HCT116 (cell line): Measurements from ENCODE around the gene SYNE2. TPM values are rescaled to one million over a fixed set of nuclear protein-coding genes. Genes with fewer than 3 reads are reported as not detected.

ENCODE experiments used
- ATAC-seq: fragments of 200-7000 bp; cut with Tn5 transposase; 2 replicates; pipeline ENCODE4 v1.9.1; 2020; ENCODE audit warnings: mild to moderate bottlenecking, moderate library complexity
- BruUV-seq: library from RNA; stranded (reverse); fragments of 400-500 nt; replicated peaks from 2 replicates; lab custom pipeline; 2021; lab: Mats Ljungman, UMichigan
- CTCF ChIA-PET: fragments of 300-600 bp; sonication (Branson Sonifier 250); formaldehyde crosslinking; loops from one replicate; lab custom pipeline; 2021; ENCODE audit warnings: antibody characterized with exemption; lab: Charles Lee
- POLR2A ChIA-PET: fragments of 300-600, 350-600 bp; sonication (Branson Sonifier 250); formaldehyde crosslinking; loops from one replicate; lab custom pipeline; 2021; ENCODE audit warnings: antibody characterized with exemption; lab: Charles Lee
- RAD21 ChIA-PET, 2 experiments: fragments of 300-600 bp; sonication (Branson Sonifier 250); formaldehyde crosslinking; loops; one replicate each; lab custom pipeline; 2023; ENCODE audit warnings: low total read pairs in 2 of 2; ENCODE audit not compliant: uncharacterized antibody in 2 of 2, unreplicated experiment in 2 of 2, low non-redundant PET in 1 of 2; lab: Charles Lee
- DNase-seq: peaks from one replicate; pipeline ENCODE4 v3.0.0-alpha.2; 2010; ENCODE audit warnings: low read depth, low spot score
- H2AFZ ChIP-seq: fragments of 200-600 bp; shearing (Covaris generic), sonication (generic); 2 replicates; pipeline ENCODE4 v1.6.1; 2017; ENCODE audit warnings: low read depth, mixed run types, mixed read lengths, antibody characterized with exemption, low read length; ENCODE audit not compliant: poor library complexity, severe bottlenecking
- H3K27ac ChIP-seq: 2 replicates; pipeline ENCODE4 v1.5.1; 2012; ENCODE audit warnings: low read depth, low read length
- H3K27me3 ChIP-seq: fragments of 200-600 bp; sonication (generic); 2 replicates; pipeline ENCODE4 v1.6.1; 2016; ENCODE audit warnings: mixed run types, low read length, mixed read lengths; ENCODE audit not compliant: insufficient read depth
- H3K36me3 ChIP-seq, 2 experiments: fragments of 200-500 bp in 1 of 2; fragments of 200-600 bp in 1 of 2; sonication (Bioruptor generic) in 1 of 2; sonication (generic) in 1 of 2; 2 replicates each; pipeline versions ENCODE4 v1.5.1 to v1.6.1; 2014 to 2016; ENCODE audit warnings: low read length in 2 of 2, inconsistent platforms in 1 of 2, mixed read lengths in 1 of 2, mixed run types in 1 of 2; ENCODE audit not compliant: insufficient read depth in 2 of 2, control insufficient read depth in 1 of 2
- H3K4me1 ChIP-seq, 2 experiments: fragments of 200-600 bp in 1 of 2; sonication (generic) in 1 of 2; 2 replicates each; pipeline versions ENCODE4 v1.5.1 to v1.6.1; 2012 to 2017; ENCODE audit warnings: low read length in 2 of 2, inconsistent platforms in 1 of 2, mild to moderate bottlenecking in 1 of 2, mixed read lengths in 1 of 2, mixed run types in 1 of 2, moderate library complexity in 1 of 2; ENCODE audit not compliant: insufficient read depth in 2 of 2, control insufficient read depth in 1 of 2
- H3K4me2 ChIP-seq: fragments of 200-600 bp; sonication (generic); 2 replicates; pipeline ENCODE4 v1.6.1; 2017; ENCODE audit warnings: mixed run types, low read length, mixed read lengths
- H3K4me3 ChIP-seq, 2 experiments: fragments of 200-600 bp in 1 of 2; sonication (generic) in 1 of 2; replicated peaks in 1 of 2; 2 replicates each; pipeline ENCODE4 v1.5.1; 2011 to 2016; ENCODE audit warnings: low read length in 2 of 2, control low read depth in 1 of 2, low read depth in 1 of 2, mild to moderate bottlenecking in 1 of 2, mixed read lengths in 1 of 2, mixed run types in 1 of 2
- H3K79me2 ChIP-seq: fragments of 200-600 bp; sonication (generic); 2 replicates; pipeline ENCODE4 v1.6.1; 2017; ENCODE audit warnings: mild to moderate bottlenecking, mixed run types, low read length, moderate library complexity, mixed read lengths; ENCODE audit not compliant: insufficient read depth
- H3K9ac ChIP-seq: fragments of 200-600 bp; sonication (generic); 2 replicates; pipeline ENCODE4 v1.6.1; 2016; ENCODE audit warnings: low read length, mixed read lengths
- H3K9me2 ChIP-seq: fragments of 200-600 bp; sonication (generic), shearing (Covaris generic); 2 replicates; pipeline ENCODE4 v1.6.1; 2017; ENCODE audit warnings: mixed run types, mild to moderate bottlenecking, moderate library complexity; ENCODE audit not compliant: insufficient read depth
- H3K9me3 ChIP-seq, 2 experiments: fragments of 200-500 bp in 1 of 2; fragments of 200-600 bp in 1 of 2; sonication (Bioruptor generic) in 1 of 2; sonication (generic) in 1 of 2; 2 replicates each; pipeline ENCODE4 v1.6.1; 2014 to 2017; ENCODE audit warnings: low read length in 2 of 2, mixed read lengths in 2 of 2, inconsistent platforms in 1 of 2, low read depth in 1 of 2, mild to moderate bottlenecking in 1 of 2, mixed run types in 1 of 2, moderate library complexity in 1 of 2; ENCODE audit not compliant: control insufficient read depth in 1 of 2, insufficient read depth in 1 of 2
- H4K20me1 ChIP-seq: fragments of 200-600 bp; sonication (generic), shearing (Covaris generic); 2 replicates; pipeline ENCODE4 v1.6.1; 2017; ENCODE audit warnings: mixed run types, mild to moderate bottlenecking, moderate library complexity; ENCODE audit not compliant: insufficient read depth
- CBX3 ChIP-seq: IDR thresholded peaks from 2 replicates; pipeline ENCODE4 v1.6.1; 2012; ENCODE audit warnings: low read depth
- EZH2 ChIP-seq: fragments of 200-600 bp; sonication (generic); IDR thresholded peaks from 2 replicates; pipeline ENCODE4 v1.6.1; 2017; ENCODE audit warnings: antibody characterized with exemption, mixed run types
- FOSL1 ChIP-seq: IDR thresholded peaks from 2 replicates; pipeline ENCODE4 v1.6.1; 2012; ENCODE audit warnings: low read depth
- JUND ChIP-seq: IDR thresholded peaks from 2 replicates; pipeline ENCODE4 v1.6.1; 2012
- RAD21 ChIP-seq: IDR thresholded peaks from 2 replicates; pipeline ENCODE4 v1.6.1; 2012; ENCODE audit warnings: low read depth, mild to moderate bottlenecking
- REST ChIP-seq: IDR thresholded peaks from 2 replicates; pipeline ENCODE4 v1.6.1; 2012; ENCODE audit warnings: low read depth
- SRF ChIP-seq: IDR thresholded peaks from 2 replicates; pipeline ENCODE4 v1.6.1; 2012; ENCODE audit warnings: low read depth
- TCF7L2 ChIP-seq: IDR thresholded peaks from 2 replicates; pipeline ENCODE4 v1.7.0; 2011; ENCODE audit warnings: borderline replicate concordance, inconsistent platforms; ENCODE audit not compliant: insufficient read depth, insufficient read length; ENCODE audit errors: extremely low read depth
- ZFX ChIP-seq: fragments of 450-650 bp; IDR thresholded peaks from 2 replicates; pipeline ENCODE4 v1.6.1; 2017
- intact Hi-C: fragments of 100-400 bp; cut with micrococcal nuclease; formaldehyde crosslinking; loops from 2 replicates; pipeline ENCODE4 v1.10.0; 2022
- total RNA-seq: library from RNA; stranded (reverse); gene quantifications from one replicate; pipeline ENCODE4 v1.2.1, GENCODE V29; 2021; ENCODE audit not compliant: unreplicated experiment

The SYNE2 gene
- total RNA-seq, 1 experiment from 2014 or later, result 28.8 TPM

DNA sequence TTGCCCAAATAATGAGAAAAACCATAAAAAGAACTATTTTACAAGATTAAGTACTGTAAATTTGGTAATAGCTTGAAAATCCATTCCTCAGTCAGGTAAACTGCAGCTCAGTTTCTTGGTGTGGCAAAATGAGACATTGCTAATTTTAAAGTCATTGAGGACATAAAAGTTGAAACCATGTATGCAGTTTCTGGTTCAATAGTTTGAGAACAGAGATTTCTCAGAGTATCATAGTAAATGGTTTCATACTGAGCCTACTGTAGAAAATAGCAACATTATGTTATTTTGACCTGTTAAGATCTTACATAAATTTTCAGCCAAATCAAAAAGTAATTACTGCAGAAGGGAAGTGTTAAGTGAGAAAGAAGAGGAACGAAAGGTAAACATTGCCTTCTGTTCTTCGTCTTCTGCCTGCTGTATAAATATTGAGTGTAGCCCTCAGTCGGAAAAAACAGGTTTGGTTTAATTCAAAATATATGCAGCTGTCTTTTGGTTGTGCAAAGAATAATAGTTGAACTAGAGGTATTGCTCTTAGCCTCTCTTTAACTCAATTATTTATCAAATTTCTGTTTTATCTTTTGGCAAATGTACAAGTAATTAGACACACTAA is 119.6 kb downstream of the SYNE2 start:
- no peak overlapping the region for H3K4me3 ChIP-seq
- intact Hi-C loops, result no loop called here
- H4K20me1 ChIP-seq, result no peaks in the 10 kb centered on the region
- no TSS peak for BruUV-seq
- H3K9me3 ChIP-seq, result no peaks in the 10 kb centered on the region
- H3K27me3 ChIP-seq, result no peaks in the 10 kb centered on the region
- peaks cover 0 to 4% of the 10 kb centered on the region in 2 experiments; a peak in 1 of 4 replicates for H3K36me3 ChIP-seq
- H3K4me1 ChIP-seq, result no peaks in the 10 kb centered on the region
- ATAC-seq, result no peak
- H3K79me2 ChIP-seq, result no peaks in the 10 kb centered on the region
- DNase-seq, result no peak
- H3K9ac ChIP-seq, result no peak overlapping the region
- CTCF ChIA-PET, result no interaction called here
- TF ChIP-seq ZFX (no peak), EZH2 (no peak), FOSL1 (no peak)
- POLR2A ChIA-PET, result no interaction called here
- RAD21 ChIA-PET, result no interaction called here
- no peaks in the 10 kb centered on the region for H3K9me2 ChIP-seq
- no peak overlapping the region for H3K4me2 ChIP-seq
- no peak overlapping the region for H2AFZ ChIP-seq
- no peak overlapping the region for H3K27ac ChIP-seq

GRCh38 chr14:63974176-63974575 is 121.4 kb downstream of the SYNE2 start:
- Histone ChIP-seq H3K9me3 (no peaks in the 10 kb centered on the region), H2AFZ (no peak overlapping the region), H3K9me2 (no peaks in the 10 kb centered on the region), H3K79me2 (no peaks in the 10 kb centered on the region), H3K9ac (no peak overlapping the region), H3K27ac (no peak overlapping the region), H3K36me3 (no peaks in the 10 kb centered on the region), H3K4me3 (no peak overlapping the region), H3K4me1 (no peaks in the 10 kb centered on the region), H3K4me2 (no peak overlapping the region), H3K27me3 (no peaks in the 10 kb centered on the region), H4K20me1 (no peaks in the 10 kb centered on the region)
- CTCF ChIA-PET, result no interaction called here
- DNase-seq (no peak), ATAC-seq (no peak)
- intact Hi-C loops, result no loop called here
- TF ChIP-seq FOSL1, result no peak
- no peak for TF ChIP-seq RAD21
- TF ChIP-seq SRF, result no peak
- TF ChIP-seq REST, result no peak
- no peak for TF ChIP-seq CBX3
- no peak for TF ChIP-seq TCF7L2
- TF ChIP-seq JUND, result no peak
- BruUV-seq, result no TSS peak
- POLR2A ChIA-PET, result no interaction called here
- RAD21 ChIA-PET, result no interaction called here
